Endometrial microvascular endothelial cells (primary cell): ENCODE measurements around the gene GSC2. TPM values are rescaled to one million over a fixed set of nuclear protein-coding genes. Genes with fewer than 3 reads are reported as not detected.

Source experiments
- in situ Hi-C: cut with HindIII; loops from 2 replicates; pipeline ENCODE4 v1.10.0; 2017; ENCODE audit warnings: low sequenced_read_pairs, low pct_unique_long_range_greater_than_20kb; ENCODE audit errors: inconsistent ontology term
- total RNA-seq: library from RNA; depleted of rRNA; stranded (reverse); fragments of >200 nt; gene quantifications from one replicate; pipeline ENCODE4 v1.2.3, GENCODE V29; 2015; ENCODE audit errors: inconsistent ontology term

The GSC2 gene
- total RNA-seq, 1 donor from 2014 or later, result not detected

DNA sequence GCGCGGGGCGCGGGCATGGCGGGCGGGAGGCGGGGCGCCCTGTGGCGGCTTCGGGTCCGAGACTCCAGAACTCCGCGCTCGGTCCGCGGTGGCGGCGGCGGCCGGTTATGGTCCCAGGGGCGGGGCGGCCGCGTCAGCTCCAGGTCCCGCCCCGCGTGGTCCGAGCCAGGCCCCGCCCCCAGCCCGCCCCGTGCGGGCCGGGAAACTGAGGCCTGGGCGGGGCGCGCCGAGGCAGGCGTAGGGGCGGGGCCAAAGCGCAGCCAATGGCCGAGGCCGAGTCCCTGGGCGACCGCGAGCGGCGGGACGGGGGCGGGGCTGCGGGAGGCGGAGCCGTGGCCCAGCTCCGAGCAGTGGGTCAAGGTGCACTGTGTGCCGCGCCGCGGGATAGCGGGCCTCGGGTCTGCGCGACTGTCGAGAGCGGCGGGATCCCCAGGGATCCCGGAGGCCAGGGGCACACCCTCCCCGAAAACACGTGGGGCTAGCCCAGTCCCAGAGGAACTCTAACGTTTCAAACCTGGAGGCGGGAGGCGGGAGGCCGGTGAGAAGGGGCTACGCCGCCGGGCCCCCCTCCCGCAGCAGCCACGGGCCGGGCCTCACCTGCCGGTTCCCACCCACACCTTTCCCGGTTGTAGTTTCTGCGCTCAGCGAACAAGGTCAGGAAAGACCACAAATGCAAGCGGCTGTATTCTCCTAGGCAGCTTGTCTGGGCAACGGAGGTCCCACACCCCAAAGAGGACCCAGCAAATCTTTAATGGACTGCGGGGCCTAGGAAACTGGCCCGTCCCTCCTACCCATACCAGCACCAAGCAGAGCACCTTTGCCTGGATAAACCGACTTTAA lies 28.8 kb upstream of the GSC2 start, which contains the start of gene SLC25A1:
Gene SLC25A1, minus strand, starts transcription at position 80 of the 840 bp plus-strand sequence. Its CDS starts 63 bp downstream, at position 17.
- in situ Hi-C loops, result no loop called here

GRCh38 chr22:19178065-19178656 lies 28.1 kb upstream of the GSC2 start:
- in situ Hi-C loops, result no loop called here

GRCh38 chr22:19177164-19178064 lies 27.3 kb upstream of the GSC2 start:
- in situ Hi-C loops, result no loop called here

- in situ Hi-C loops, result no loop called here
Measured at GRCh38 chr22:19176732-19177131, 26.6 kb upstream of the GSC2 start.

- in situ Hi-C loops, result no loop called here
Measured at GRCh38 chr22:19176175-19176643, 26.1 kb upstream of the GSC2 start.

DNA sequence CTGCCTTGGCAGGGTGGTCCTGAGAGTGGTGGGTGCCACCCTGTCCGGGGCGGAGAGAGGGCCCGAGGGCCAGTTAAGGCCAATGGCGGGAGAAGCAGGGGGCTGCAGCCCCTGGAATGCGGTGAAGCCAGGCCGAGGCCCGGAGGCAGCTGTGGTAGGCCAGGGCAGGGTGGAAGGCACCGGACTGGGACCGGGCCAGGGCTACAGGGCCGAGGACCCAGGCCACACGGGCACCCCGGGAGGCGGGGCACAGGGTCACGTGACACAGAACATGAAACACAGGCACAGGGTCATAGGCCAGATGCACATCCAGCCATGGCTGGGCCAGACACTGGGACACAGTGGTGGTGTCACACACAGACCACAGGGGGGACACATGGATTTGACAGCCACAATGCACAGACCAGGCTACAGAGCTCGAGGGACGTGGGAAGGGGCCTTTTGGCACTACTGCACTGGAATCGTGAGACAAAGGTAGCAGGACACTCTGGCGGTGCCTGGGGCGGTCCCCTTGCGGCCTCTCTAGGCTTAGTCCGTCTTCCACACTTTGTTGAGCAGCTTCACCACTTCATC lies 25.6 kb upstream of the GSC2 start:
- in situ Hi-C loops, result no loop called here

- in situ Hi-C loops, result no loop called here
Measured at GRCh38 chr22:19175026-19175601, 25.0 kb upstream of the GSC2 start.

DNA sequence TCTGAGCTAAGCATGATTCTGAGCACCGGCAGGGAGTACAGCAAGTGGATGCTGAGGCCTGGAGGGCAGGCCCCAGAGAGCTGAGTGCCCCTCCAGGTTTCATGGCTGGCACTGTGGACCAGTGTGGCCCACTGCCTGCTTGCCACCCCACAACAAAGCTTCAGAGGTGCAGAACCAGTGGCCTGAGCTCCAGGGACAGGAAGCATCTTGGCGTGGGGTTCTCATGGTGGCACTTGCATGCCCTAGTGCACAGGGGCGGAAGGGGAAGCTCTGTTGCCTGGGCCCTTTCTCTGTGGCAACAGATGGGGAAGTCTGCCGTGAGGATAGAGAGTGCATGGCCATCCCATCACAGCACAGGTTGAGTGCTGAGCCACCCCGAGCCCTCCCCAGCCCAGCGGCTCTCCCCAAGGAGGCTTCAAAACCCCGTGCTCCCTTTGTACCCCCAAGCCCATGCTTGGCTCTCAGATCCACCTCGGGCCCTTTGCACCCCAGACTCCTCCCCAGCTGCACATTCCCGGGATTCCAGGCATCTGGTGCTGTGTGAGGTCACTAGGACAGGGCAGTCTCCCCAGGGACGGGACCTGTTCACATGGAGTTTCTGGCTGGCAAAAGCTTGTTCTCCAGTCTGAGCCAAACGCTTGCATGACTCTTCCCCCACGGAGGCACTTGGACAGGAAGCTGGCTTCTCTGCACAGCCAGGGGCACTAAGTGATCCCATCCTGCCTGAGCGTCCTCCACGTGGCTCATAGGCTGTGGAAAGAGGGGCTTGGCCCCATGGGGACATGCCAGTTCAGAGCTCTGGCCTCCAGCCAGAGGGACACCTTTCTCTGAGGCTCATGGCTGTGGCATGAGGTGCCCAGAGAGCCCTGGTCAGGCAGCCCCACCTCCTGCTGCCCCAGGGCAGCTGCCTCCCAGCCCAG lies 24.3 kb upstream of the GSC2 start:
- in situ Hi-C loops, result no loop called here

GRCh38 chr22:19173047-19174035 lies 23.2 kb upstream of the GSC2 start:
- in situ Hi-C loops, result no loop called here

- in situ Hi-C loops, result no loop called here
Measured at GRCh38 chr22:19172213-19173046, 22.3 kb upstream of the GSC2 start.

DNA sequence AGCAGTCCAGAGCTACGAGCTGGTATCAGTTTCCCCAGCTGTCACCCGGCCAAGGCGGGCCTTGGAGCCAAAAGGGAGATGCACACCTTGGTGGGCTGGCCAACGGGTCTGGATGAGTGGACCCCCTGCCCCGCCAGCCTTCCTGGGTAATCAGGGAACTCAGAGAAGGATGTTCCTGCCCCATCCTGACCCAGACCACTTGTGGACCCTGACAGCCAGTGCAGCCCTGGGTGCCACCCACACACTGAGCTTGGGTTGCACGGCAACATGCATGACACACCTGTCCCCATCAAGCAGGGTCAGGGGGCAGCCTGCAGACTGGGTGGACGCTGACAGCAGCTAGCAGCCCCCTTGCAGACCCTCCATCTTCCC lies 19.8 kb upstream of the GSC2 start:
- in situ Hi-C loops, result no loop called here

- in situ Hi-C loops, result no loop called here
Measured at GRCh38 chr22:19169002-19169946, 19.2 kb upstream of the GSC2 start.

DNA sequence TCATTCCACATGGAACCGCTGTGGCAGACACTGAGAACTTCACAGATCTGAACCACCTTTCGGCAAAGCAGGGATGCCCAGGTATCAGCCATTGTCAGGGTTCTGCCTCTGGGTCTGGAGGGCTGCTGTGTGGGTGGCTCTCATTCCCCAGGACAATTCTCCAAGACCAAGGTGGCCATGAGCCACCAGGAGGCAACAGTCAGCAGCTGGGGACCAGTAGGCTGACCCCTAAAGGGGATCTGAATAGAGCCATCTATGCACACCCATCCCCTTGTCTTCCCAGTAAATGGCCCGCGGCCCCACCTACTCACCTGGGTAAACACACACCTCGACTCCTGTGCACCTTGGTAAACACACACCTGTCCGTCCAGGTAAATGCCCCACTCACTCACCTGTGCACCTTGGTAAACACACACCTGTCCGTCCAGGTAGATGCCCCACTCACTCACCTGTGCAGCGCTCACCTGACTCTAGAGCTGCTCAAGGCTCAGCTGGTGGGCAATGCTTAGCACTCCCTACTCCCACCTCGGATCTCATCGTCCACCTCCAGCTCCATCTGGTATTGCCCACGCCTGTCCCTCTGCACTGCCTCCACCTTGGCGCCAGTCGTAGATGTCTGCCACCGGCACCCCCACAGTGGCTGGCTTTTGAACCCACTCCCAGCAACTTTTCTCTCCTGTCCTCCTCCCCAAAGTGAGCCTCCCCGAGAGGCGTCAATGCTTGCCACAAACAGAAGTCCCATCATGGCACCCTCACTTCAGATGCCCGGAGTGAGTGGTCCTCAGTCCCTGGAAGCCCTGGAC lies 18.2 kb upstream of the GSC2 start:
- in situ Hi-C loops, result no loop called here
